DLD1 (cell line): ENCODE measurements around the gene CLCN5.

Source experiments
- in situ Hi-C: cut with HindIII; loops from 2 replicates; pipeline ENCODE4 v1.10.0; 2017; ENCODE audit warnings: low sequenced_read_pairs

Gene CLCN5

DNA sequence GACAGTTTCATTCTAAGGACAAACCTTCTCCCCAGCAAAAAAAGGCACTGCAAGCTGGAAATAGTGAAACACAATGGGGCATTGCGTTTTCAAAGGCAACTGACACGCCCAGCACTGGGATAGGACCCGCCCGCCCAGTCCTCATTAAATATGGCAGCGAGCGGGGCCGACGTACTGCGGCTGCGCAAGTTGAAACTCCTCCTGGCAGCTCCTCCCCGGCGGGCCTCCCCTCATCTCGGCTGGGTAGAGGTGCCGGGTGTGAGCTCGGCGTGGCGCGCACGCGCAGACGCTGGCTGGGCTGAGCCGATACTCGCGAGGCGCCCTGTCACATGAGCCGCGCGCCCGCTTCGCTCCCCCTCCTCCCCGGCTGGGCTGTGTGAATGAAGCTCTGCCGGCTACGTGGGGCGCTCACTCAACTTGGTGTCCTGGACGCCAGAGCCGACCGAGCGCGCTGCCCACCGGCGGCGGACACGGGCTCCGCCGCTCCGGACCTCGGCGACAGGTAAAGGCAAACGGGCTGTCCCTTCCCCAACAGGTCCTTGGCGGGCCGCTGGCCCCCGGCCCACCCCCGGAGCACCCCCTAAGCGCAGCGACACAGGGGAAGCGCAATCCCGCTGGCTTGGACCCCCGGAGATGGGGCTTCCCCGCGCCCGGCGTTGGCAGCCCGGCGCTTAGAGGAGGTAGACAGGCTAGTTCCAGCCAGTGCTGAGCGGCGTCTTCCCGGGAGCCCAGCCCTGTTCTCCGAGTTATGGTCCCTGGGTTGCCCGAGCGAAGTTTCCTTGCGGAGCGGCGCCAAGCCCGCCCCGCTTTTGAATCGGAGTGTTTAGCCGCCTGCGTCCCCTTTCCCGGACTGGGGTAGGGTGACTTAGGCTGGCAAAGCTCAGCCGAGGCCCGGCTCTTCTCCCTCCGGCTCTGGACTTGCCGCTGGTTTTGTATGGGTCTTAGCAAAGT is at the start of gene CLCN5:
Gene CLCN5 (plus strand): TSS at position 306 of the 951 bp plus-strand sequence. CDS start 2,703 bp downstream, outside the sequence.
- in situ Hi-C loops = no loop called here

DNA sequence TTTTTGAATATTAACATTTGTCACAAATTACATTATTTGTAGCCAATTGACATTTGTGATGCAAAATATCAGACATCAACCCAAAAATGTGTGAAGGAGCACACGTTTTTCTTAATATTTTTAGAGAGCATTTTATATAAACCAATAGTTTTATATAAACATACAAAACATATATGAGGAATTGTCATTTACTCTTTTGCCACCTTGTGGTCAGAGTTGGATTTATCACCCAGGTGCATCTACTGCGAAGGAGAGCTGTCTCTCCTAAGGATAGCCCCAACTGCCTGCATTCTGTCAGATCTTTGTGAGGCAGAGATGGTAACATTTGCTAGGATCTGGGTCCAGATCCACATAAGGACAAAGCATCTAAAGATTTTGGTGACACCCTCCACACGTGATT is 45.6 kb upstream of the CLCN5 start:
- in situ Hi-C loops = no loop called here

DNA sequence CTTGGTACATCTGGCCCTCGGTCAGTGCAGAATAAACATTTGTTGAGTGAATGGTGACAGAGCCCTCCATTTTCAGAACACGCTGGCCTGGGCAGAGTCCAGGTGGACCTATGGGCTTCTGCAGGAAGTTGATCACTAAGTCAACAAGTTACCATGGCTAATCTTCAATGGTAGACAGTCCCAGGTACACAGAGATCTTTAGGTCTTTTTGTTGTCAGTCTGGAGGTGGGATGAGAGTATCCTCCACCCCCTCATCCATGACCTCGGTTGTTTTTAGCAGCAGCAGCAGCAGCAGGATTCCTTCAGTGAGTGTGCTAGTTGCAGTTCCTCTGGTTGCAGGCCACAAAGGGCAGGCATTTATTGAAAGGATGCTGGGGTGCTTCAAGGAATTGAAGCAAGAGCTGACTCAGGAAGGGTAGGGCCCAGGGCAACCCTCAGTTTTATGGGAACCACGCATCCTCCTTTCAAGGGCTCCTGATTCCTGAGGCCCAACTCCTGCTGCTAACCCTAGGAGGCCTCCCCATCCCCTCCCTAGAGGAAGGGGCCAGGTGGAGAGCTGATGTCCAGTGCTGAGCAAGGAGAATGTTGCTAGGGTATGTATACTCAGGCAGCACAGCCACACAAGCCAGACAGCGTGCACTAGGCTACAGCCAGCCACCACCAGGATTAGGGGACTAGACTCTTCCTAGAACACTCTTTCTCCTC is 44.8 kb upstream of the CLCN5 start:
- in situ Hi-C loops = no loop called here

DNA sequence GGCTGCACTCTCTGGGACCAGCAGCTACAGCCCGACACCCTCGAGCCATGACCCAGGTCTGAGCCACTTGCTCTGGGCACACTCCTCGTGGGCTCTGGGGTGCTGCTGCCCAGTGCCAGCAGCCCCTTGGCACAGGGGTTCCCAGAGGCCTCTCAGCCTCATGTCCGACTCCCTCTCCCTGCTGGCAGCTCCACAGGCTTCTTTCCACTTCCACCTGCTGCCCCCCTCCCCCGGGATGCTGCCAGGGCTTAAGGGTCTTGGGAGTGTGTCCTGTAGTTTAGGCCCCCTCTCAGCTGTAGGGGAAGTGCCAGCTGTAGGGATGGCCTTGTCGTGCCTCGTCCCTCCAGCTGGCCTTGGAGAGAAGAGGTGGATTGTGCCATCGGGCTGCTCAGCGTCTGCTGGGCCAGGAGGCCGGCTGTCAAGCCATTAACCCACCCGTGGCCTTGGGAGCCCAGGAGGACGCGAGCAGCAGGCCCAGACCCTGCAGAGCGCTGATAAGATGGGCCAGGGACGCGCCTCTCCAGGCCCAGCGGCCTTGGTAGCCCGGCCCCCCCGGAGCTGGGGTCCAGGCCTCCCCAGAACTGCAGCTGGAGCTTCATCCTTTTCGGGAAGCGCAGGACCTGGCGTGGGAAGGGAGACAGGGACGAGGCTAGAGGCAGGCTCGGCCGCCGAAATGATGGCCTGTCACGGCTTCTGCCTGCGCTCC is 44.1 kb upstream of the CLCN5 start:
- in situ Hi-C loops = no loop called here

DNA sequence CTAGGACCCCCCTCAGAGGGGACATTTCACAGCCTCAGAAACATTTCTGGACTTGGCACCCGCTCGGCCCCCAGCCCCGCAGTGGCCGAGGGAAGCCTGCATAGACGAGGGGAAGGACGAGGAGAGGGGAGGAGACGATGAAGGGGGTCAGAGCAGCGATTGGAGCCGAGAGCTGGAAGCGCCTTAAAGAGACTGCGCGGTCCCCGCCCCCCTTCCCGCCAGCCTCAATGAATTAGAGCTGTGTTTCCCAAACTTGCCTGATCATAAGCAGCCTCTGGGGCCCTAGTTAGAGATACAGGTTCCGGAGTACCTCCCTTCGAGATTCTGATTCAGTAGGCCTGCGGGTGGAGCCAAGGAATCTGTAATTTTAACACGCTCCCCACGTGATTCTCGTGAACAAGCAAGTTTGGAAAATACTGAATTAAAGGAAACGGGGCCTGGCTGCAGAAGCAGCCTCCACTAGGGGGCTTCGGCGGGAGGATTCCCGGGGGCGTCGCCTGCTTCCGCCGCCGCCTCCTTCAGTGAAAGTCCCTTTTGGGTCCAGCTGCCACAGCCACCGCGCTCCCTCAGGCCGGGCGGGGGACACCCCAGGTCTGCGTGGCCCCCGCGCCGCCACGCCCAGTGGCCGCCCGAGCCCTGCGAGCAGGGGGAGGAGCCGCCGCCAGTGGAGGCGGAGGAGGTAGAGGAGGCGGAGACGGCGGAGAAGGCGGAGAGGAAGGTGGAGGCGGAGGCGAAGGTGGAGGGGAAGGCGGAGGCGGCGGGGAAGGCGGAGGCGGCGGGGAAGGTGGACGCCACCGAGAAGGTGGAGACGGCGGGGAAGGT is 43.4 kb upstream of the CLCN5 start, which contains the start of gene USP27X:
Gene USP27X (plus strand): TSS at position 651 of the 822 bp plus-strand sequence. CDS start 824 bp downstream, outside the sequence.
- in situ Hi-C loops = no loop called here

DNA sequence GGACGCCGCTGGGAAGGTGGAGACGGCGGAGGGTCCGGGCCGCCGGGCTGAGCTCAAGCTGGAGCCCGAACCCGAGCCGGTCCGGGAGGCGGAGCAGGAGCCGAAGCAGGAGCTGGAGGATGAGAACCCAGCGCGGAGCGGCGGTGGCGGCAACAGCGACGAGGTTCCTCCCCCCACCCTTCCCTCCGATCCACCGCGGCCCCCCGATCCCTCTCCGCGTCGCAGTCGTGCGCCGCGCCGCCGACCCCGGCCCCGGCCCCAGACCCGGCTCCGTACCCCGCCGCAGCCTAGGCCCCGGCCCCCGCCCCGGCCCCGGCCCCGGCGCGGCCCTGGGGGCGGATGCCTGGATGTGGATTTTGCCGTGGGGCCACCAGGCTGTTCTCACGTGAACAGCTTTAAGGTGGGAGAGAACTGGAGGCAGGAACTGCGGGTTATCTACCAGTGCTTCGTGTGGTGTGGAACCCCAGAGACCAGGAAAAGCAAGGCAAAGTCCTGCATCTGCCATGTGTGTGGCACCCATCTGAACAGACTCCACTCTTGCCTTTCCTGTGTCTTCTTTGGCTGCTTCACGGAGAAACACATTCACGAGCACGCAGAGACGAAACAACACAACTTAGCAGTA is 42.6 kb upstream of the CLCN5 start:
- in situ Hi-C loops = no loop called here

DNA sequence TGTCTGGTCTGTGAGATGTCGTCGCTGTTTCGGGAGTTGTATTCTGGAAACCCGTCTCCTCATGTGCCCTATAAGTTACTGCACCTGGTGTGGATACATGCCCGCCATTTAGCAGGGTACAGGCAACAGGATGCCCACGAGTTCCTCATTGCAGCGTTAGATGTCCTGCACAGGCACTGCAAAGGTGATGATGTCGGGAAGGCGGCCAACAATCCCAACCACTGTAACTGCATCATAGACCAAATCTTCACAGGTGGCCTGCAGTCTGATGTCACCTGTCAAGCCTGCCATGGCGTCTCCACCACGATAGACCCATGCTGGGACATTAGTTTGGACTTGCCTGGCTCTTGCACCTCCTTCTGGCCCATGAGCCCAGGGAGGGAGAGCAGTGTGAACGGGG is 41.7 kb upstream of the CLCN5 start:
- in situ Hi-C loops = no loop called here

DNA sequence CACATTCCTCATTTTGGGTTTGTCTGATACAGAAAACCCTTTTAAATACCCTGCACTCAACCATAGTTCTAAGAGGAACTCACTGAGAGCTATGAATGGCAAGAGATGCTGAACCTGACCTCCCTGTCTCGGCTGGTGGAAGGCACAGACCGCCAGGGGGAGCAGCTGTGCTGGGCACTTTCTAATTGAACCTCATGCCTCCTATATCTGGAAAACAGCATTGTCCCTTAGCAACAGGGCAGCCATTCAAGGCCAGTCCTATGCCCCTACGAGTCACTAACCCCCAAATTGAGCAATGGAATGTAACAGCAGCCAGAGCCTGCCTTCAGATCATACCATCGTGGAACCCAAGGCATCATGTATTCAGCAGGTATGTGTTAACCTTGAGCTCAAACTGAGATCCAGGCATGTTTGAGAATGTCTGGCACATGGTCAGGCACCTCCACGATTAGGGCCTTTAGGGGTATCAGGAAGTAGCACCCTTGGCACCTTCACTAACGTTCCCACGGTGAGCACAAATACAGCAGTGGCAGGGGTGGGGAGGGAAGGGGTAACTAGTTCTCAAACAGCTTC is 38.0 kb upstream of the CLCN5 start:
- in situ Hi-C loops = no loop called here

DNA sequence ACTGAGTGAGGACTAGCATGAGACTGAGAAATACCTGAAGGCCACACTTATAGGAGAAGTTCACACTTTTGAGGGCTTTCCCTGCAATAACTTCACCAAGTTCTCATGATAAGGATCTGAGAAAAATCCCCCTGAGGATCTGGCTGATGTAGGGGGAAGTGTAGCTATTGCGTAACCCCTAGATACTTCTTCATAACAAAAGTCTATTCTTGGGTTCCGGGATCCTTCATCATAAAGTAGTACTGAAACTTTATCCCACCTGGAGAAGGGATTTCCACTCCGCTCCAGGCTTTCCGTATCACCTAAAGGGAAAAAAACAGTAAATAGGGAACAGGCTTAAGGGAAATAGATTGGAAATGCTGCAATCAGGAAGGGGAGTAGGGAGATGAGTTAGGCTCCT is 29.9 kb upstream of the CLCN5 start:
- in situ Hi-C loops = no loop called here

DNA sequence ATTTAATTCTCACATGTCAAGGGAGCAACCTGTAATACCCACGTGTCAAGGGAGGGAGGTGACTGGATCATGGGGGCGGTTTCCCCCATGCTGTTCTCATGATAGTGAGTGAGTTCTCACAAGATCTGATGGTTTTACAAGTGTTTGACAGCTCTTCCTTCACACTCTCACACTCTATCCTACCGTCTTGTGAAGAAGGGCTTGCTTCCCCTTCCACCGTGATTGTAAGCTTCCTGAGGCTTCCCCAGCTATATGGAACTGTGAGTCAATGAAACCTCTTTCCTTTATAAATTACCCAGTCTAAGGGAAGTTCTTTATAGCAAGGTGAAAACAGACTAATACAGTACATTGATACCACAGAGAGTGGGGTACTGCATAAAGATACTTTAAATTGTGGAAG is 25.4 kb upstream of the CLCN5 start:
- in situ Hi-C loops = no loop called here

DNA sequence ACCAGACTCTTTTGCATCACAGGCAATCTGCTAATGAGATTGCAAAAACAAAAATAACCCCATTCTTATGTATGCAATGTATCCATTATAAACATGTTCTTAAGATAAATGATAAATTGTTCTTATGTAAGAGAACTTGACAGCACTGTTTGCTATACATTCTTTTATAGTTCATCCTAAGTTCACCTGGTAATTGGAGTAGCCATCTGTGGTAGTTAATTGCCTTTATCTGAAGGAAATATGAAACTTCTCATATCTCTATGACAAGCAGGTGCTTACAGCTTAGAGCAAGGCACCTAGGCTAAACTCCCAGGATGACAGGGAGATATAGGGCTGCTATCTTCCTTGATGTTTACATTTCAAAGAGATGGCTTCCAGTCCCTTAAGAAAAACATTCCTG is 21.3 kb upstream of the CLCN5 start:
- in situ Hi-C loops = no loop called here

DNA sequence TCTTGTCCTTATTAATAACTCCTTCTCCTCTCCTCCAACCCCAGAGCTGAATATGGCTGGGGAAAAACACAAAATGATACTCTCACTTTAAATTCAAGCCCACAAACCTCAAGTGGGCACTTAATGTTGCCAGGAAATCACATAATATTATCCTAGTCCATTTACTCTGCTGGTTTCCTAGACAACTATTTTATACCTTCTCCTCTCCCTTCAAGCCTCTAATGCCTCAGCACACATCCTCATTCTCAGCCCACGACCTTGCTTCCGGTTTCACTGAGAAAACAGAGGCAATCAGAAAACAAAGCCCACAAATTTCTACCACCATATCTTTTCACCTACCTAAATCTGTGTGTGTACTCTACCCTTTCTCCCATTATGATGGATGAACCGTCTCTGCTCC is 12.1 kb upstream of the CLCN5 start:
- in situ Hi-C loops = no loop called here

DNA sequence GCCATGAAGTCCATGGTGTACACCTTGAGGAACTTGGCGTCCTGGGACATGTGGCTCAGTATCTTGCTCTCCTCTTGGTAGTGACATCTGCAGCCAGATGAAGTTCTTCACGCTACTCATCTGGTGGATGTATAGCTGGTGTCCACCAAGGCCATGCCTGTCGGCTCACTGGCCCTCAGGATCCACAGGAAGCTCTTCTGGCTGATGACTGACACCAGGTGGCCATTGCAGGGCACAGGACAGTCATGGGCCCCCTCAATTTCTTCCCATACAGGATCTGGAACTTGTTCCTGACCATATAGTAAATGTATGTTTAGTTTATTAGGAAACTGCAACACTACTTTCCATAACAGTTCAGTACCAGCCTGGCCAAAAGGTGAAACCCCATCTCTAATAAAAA is 10.3 kb upstream of the CLCN5 start:
- in situ Hi-C loops = no loop called here

DNA sequence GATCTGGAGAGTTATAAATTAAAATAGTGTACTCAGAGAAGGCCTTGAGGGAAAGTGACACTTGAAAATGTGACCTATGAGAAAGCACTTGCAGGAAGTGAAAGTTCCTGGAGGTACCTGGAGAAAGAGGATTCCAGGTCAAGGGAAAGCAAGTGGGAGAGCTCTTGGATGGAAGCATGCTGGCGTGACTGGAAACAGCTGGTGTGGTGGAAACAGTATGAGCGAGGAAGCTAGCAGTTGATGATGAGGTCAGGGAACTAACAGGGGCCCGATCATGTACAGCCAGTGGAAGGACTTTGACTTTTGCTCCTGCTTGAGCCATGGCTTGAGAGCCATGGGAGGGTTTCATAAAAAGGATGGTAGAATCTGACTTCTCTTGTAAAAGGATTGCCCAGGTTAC is 9.5 kb upstream of the CLCN5 start:
- in situ Hi-C loops = no loop called here

DNA sequence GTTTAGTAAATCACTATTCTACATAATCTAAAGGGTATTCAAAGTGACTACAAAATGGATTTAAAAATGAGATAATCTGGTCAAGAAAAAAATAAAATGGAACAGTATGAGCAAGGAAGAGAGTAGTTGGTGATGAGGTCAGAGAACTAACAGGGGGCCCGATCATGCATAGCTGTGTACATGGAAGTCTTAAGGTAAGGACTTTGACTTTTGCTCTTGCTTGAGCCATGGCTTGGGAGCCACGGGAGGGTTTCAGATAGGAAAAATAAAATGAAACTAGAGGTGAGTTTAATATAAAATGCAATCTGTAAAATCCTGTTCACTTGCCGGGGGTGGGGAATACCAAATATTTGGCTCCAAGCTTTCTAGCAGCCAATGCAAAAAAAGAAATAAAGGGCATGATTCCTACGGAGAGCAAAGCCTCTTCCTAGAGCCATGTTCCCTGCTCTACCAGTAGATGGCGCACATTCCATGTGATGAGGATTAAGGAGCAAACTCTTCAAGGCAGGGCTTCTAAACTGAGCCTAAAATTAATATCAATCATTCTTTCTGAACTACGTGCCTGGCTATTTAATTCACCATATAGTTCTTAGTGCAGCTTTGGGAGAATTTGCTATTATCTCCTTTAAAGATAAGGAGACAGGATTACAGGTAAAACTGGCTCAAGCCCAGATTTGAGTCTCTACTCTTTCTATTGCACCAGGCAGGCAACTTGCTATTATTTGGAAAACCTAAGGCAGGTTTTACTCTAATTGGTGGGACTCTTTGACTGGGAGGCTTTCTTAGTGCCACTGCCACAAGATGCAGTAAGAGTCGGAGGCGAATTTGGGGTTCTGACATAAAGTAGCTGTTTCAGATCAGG is 6.8 kb upstream of the CLCN5 start:
- in situ Hi-C loops = no loop called here

DNA sequence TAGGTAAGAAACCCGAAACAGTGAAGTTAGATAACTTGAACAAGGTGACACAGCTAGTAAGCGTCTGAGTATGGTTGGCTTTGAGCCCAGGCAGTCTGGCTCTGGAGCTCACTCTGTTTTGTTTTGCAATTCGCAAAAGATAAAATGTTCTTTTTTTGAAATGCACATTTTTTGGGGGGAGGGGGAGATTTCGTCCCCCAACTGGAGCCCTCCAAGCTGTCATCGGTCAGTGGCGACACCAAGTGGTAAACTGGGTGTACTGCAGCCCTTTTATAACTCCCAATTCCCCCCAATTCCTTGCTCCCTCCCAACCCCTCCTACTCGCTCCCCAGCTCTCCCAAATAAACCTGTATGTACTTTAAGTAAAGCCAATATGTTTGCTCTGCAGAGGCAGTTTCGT is 2.8 kb upstream of the CLCN5 start:
- in situ Hi-C loops = no loop called here

DNA sequence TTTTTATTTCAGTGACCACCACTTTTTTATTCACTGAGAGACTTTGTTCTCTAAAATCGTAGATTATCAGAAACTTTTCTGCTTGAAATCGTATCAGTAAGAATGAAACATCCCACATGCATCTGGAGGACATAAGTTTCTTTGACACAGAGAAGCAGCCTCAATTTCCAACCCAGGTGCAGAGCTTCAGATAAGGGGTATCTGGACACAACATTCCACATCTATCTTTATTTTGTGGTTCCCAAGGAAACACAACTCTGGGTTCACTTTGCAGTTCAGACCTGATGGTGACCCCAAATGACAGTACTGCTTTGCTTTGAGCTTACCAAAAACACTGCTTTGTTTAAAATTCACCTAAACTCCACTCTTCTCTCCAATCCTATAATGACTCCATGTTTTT is 1.3 kb upstream of the CLCN5 start:
- in situ Hi-C loops = no loop called here

DNA sequence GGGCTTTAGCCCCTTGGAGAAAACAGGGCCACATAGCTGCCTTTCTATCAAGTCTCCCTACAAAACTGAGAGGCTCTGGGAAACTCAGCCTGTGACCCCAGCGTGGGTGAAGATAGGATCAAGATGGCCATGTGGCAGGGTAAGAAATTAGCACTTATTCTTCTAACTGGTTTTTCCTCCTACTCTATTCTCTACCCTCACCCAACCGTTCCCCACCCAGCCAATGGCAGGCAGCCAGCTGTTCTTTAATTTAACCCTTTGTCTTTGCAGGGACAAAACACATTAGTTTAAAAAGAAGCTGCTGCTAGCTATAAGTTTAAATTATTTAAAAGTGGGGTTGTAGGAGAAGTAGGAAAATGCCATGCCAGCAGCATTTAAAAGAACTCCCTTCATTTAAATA is 2.8 kb downstream of the CLCN5 start:
- in situ Hi-C loops = no loop called here

DNA sequence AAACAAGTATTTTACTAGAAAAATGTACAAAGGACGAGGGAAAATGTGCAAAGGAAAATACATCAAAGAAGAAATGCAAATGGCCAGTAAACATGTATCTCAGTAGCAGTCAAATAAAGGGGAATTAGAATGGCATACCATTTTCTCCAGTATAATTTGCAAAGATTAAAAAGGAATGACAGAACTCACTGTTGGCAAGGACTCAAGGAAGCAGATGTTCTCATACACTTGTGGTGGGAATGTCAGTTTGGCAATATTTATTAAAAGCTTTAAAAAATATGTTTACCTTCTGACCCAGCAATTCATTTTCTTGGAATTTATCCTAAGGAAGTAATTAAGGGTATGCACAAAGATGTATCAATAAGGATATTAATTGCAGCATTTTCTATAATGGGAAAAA is 7.6 kb downstream of the CLCN5 start:
- in situ Hi-C loops = no loop called here
